Hepatocyte (in vitro differentiated cells): ENCODE data around the gene DNAI2.

Experiments
- EZH2 ChIP-seq: fragments of 200-600 bp; sonication (generic); IDR thresholded peaks from 2 replicates; pipeline ENCODE4 v1.6.1; 2016; ENCODE audit warnings: antibody characterized with exemption, mild to moderate bottlenecking, borderline replicate concordance
- TF ChIP-seq, protein P1 (sequence below): fragments of 200-600 bp; sonication (generic); IDR thresholded peaks from 2 replicates; pipeline ENCODE4 v1.5.1; 2016; ENCODE audit warnings: antibody characterized with exemption, mild to moderate bottlenecking; ENCODE audit not compliant: poor library complexity

DNA sequence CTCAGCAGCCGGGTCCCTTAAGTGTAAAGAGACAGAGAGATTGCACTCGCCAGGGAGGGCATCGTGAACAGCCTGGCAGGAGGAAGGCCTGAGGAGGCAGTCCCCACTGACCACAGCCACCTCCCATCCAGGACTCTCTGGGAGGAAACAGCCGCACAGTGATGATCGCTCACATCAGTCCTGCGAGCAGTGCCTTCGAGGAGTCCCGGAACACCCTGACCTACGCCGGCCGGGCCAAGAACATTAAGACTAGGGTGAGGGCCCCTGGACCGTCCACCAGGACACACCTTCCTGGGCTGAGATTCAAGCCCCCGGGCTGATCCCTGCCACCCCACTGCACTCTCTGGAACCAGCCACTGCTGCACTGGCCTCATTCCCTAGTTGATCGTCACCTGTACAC, 73.6 kb downstream of the DNAI2 start:
- TF ChIP-seq, protein P1, sequence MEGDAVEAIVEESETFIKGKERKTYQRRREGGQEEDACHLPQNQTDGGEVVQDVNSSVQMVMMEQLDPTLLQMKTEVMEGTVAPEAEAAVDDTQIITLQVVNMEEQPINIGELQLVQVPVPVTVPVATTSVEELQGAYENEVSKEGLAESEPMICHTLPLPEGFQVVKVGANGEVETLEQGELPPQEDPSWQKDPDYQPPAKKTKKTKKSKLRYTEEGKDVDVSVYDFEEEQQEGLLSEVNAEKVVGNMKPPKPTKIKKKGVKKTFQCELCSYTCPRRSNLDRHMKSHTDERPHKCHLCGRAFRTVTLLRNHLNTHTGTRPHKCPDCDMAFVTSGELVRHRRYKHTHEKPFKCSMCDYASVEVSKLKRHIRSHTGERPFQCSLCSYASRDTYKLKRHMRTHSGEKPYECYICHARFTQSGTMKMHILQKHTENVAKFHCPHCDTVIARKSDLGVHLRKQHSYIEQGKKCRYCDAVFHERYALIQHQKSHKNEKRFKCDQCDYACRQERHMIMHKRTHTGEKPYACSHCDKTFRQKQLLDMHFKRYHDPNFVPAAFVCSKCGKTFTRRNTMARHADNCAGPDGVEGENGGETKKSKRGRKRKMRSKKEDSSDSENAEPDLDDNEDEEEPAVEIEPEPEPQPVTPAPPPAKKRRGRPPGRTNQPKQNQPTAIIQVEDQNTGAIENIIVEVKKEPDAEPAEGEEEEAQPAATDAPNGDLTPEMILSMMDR: no peak
- TF ChIP-seq EZH2: no peak
